Activated CD8-positive, alpha-beta memory T cell treated with anti-CD3 and anti-CD28 coated beads for 36 hours (primary cell): ENCODE data around the gene PRKCA. TPM values are rescaled to one million over a fixed set of nuclear protein-coding genes. Genes with fewer than 3 reads are reported as not detected.

ENCODE experiments used
- CTCF ChIA-PET: fragments of 350-600 bp; sonication (Branson Sonifier 250); formaldehyde crosslinking; loops from one replicate; lab custom pipeline; 2021; ENCODE audit warnings: antibody characterized with exemption; lab: Charles Lee
- POLR2A ChIA-PET: fragments of 350-600 bp; sonication (Branson Sonifier 250); formaldehyde crosslinking; loops from one replicate; lab custom pipeline; 2021; ENCODE audit warnings: antibody characterized with exemption; lab: Charles Lee
- total RNA-seq, 2 experiments: library from RNA; stranded (reverse); gene quantifications; one replicate each; pipeline ENCODE4 v1.2.3, GENCODE V29; 2021

PRKCA gene
- total RNA-seq, 2 experiments from 2014 or later = 70.3 to 73.4 TPM

DNA sequence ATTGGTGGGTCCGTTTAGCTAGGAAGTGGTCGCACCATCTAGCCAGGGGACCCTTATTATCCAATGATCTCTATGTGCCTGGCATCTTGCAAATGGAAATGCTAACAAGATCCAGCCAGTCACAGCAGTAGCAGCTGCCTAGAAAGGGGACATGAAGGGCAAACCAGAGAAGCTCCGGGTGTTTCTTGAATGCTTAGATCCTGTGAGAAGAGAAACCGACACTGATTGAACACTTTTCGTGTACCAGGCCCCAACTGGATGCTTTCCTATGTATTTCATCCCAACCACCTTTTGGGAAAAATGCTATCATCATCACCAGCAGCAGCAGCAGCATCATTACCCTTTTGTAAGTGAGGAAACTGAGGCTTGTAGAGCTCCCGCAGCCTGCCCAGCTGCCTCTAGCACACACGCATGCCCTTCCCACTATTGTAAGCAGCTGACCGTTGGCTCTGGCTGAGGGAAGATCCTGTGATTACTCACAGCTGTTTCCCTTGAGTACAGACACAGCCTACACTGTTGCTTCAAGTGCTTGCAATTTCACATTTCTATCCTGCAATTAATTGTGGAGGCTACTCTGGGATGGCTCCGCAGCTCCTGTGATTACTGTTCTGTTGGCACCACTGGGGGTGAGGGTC, 351.8 kb downstream of the PRKCA start:
- ChIA-PET CTCF (interaction anchor here (0.7 to 1.3 kb wide), 3 partner anchors 13 to 444 kb away, joined by 3 read pairs; no protein-coding TSS in a partner anchor), POLR2A (no interaction called here)

DNA sequence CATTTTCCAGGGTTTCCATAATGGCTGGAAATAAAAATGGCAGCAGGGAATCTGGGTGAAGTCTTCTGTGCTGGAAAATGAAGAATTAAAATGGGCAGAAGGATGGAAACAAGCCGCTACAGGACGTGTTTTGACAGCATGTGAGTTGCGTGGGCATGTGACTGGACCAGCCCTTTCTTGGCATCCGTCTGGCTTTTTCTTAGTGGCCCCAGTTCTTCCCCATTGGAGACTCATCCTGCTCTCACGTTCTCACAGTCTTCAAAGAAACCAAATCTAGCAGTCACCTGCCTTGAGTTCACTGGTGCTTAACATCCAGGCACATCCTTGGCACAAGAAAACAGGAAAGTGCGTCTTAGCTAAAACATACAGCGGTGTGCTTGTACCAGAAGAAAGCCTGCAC, 352.4 kb downstream of the PRKCA start:
- CTCF ChIA-PET = no interaction called here
- POLR2A ChIA-PET = no interaction called here

DNA sequence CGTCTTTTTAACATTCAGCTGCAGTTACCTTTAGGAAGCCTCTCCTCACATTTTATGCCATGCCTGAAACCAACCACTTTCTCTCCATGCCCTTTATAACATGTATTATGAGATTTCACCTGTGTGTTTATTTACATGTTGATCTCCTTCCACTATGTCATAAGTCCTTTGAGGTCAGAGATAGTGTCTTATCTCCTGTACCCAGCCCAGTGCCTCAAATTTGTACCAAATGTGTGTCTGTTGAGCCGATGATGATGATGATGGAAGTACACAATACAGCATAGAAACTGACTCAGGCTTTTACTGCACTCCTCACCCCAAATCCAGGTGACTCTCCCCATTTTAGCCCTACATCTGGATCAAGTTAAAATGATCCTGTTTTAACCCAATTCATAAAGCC, 353.0 kb downstream of the PRKCA start:
- POLR2A ChIA-PET = no interaction called here
- CTCF ChIA-PET = no interaction called here

DNA sequence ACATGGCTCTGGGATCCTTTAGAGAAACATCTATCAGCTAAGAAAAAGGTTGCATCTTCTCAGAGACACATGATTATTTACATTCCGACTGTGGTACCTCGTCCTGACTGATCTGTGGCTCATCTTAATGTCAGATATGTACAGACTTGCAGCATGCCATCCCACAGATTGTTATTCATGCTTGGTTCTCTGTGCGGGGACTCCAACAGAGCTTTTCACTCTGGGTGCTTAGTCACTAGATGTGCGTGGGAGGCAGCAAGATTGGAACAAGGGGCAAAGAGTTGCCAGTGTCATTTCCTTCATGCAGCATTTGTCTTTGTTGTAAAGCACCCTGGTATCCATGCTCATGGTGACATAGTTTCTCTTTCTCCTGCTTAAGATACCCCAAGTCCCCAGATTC, 353.4 kb downstream of the PRKCA start:
- CTCF ChIA-PET = no interaction called here
- POLR2A ChIA-PET = no interaction called here

DNA sequence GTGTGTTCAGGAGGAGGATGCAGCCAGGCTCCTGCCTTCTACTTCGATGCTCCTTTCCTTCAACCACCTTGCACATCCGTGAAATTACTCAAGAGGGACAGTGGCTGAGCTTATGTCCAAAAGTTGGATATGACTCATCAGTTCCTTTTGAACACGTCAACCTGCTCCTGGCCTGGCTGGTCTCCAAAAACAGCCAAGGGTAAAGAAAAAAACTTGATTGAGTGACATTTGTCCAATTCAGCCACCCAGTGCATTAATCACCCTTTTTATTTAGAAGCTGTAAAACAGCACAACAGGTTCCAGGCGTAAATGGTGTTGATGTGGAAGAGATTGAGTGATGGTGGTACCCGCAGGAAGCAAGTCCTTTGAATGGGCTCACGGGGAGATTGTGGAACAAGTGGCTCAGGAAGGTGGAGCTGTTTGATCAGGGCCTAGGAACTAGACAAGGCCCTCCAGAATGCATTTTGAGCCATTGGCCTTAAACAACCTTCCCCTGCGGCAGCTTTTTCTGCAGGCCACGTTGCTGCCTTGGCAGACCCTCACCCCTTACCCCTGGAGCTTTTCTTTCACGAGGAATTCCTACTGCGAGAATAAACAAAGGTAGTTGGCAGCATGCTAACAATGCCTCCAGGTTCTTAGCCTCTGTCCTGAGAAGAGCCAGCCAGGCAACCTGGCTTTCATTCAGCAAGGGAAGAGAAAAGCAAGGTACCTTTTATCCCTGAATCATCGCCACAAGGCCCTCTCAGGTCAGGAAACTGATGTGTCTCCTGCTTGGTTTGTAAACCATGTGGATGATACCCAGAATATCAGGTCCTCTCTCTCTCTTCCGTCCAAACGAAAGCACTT, 359.2 kb downstream of the PRKCA start:
- CTCF ChIA-PET = no interaction called here
- POLR2A ChIA-PET = no interaction called here

- ChIA-PET POLR2A (no interaction called here), CTCF (no interaction called here)
Observed at GRCh38 chr17:66662496-66662895, 360.1 kb downstream of the PRKCA start.

- ChIA-PET CTCF (interaction anchor here (0.6 kb wide), 1 partner anchor 26 kb away, joined by 3 read pairs; no protein-coding TSS in a partner anchor), POLR2A (no interaction called here)
Observed at GRCh38 chr17:66663041-66663606, 360.7 kb downstream of the PRKCA start.

DNA sequence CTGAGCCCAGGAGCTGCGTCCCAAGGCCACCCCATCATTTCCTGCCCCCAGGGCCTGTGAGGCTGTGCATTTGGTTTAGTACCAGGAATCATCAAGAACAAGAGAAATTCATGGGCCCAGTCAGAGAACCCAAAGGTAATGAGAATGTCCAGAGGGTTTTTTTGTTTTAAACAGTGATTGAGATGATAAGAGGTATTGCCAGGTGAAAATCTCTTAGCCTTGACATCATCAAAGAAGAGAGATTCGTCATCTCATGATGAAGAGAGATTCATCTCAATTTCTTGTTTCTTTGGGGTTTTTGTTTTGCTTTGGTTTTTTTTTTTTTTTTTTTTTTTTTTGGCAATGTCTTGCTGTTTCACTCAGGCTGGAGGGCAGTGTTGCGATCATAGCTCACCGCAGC, 361.9 kb downstream of the PRKCA start:
- CTCF ChIA-PET = no interaction called here
- POLR2A ChIA-PET = no interaction called here

DNA sequence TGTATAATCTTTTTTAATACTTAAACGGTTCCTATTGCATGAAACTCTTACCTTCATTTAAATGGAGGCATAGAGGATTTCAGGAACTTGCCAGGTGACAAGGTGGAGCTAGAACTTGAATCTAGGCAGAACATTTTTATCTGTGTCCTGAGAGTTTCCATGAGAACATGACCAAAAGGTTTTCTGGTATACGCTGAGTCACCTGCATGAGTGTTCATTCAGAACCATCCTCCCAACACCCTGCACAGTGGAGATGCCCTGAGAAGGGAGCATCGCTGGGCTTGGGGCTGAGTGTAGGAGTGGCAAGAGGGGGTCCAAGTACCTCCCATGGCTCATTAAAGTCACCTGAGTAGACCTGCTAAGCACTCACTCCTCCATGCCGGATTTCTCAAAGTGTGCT, 362.8 kb downstream of the PRKCA start:
- CTCF ChIA-PET = no interaction called here
- POLR2A ChIA-PET = no interaction called here

- ChIA-PET CTCF (interaction anchor here (0.6 to 0.9 kb wide), 2 partner anchors 13 to 24 kb away, joined by 3 read pairs; no protein-coding TSS in a partner anchor), POLR2A (no interaction called here)
Observed at GRCh38 chr17:66667090-66667489, 364.7 kb downstream of the PRKCA start.

GRCh38 chr17:66667491-66668030, 365.1 kb downstream of the PRKCA start:
- CTCF ChIA-PET = interaction anchor here (0.6 to 0.9 kb wide), 2 partner anchors 14 to 23 kb away, joined by 3 read pairs; no protein-coding TSS in a partner anchor
- POLR2A ChIA-PET = no interaction called here

- ChIA-PET CTCF (interaction anchor here (1.3 kb wide), 1 partner anchor 17 kb away, joined by 3 read pairs; no protein-coding TSS in a partner anchor), POLR2A (no interaction called here)
Observed at GRCh38 chr17:66670206-66670605, 367.8 kb downstream of the PRKCA start.

GRCh38 chr17:66671156-66671555, 368.7 kb downstream of the PRKCA start:
- POLR2A ChIA-PET = interaction anchor here (0.6 to 0.7 kb wide), 2 partner anchors 367 to 509 kb away, joined by 6 to 7 read pairs; no protein-coding TSS in a partner anchor
- CTCF ChIA-PET = no interaction called here

- ChIA-PET POLR2A (no interaction called here), CTCF (interaction anchor here (1.0 kb wide), 1 partner anchor 126 kb away, joined by 3 read pairs; no protein-coding TSS in a partner anchor)
Observed at GRCh38 chr17:66673668-66674276, 371.4 kb downstream of the PRKCA start.

DNA sequence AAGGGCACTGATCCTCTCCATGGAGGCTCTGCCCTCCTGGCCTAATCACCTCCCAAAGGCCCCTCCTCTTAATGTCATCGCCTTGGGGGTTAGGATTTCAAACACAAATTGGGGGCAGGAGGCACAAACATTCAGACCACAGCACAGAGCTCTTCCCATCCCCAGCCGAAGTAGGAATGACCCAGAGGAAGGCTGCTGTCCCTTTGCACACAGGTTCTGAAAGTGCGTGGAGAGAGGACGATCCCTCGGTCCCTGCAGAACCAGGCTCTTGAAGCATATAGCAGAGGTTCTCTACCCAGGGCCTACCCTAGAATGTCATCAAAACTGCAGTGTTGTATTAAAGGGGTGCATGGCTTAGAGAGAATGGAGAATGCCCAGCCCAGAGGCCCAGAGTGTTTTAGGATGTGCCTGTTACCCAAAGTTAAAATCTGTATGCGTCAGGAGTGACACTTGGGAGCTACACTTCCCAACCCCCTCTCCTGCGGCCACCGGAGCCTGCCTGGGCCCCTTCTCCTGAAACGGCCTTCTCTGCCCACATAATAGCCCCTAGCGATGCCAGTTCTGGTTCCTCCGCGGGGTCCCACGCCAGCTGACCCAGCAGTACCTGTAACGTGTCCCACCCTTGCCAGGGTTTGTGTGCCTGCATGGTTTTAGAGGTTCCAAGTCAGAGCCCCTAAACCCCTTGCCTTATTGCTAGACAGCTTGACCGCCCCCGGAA, 373.0 kb downstream of the PRKCA start:
- POLR2A ChIA-PET = no interaction called here
- CTCF ChIA-PET = interaction anchor here (0.5 kb wide), 1 partner anchor 479 kb away, joined by 3 read pairs; no protein-coding TSS in a partner anchor

GRCh38 chr17:66675991-66676371, 373.6 kb downstream of the PRKCA start:
- POLR2A ChIA-PET = no interaction called here
- CTCF ChIA-PET = interaction anchor here (0.6 kb wide), 1 partner anchor 419 kb away, joined by 3 read pairs; no protein-coding TSS in a partner anchor

DNA sequence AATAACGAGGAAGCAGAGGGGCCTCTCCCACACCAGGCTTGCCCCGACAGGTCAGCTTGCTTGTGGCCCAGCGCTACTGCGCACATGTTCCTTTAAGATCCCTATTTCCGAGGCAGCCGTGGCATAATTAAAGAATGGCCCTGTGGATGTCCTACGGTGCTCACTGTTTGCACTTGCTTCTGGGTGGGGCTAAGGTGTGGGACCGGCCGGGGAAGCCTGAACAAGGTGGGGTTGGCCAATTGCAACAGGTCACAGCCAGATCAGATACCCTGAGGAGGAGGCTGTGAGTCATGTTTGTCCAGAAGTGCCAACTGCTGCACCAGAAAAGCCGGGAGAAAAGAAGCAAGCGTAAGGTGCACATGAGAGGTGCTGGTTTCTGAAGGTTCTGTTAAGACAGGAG, 374.0 kb downstream of the PRKCA start:
- POLR2A ChIA-PET = no interaction called here
- CTCF ChIA-PET = interaction anchor here (0.6 kb wide), 1 partner anchor 420 kb away, joined by 3 read pairs; no protein-coding TSS in a partner anchor

- ChIA-PET POLR2A (no interaction called here), CTCF (no interaction called here)
Observed at GRCh38 chr17:66677201-66677981, 375.0 kb downstream of the PRKCA start.
